ENCODE measurements around the gene GRM2. TPM values are rescaled to one million over a fixed set of nuclear protein-coding genes. Genes with fewer than 3 reads are reported as not detected.

Gene GRM2
- total and polyA plus RNA-seq, 10 of the 15 experiments (the other 5 are each of a cell fraction or from before 2014, with no cell fraction given) = 0.01 to 0.14 (median 0.06) TPM; not detected in 5

GRCh38 chr3:51750878-51751277 lies 44.0 kb downstream of the GRM2 start:
- H3K9me3 ChIP-seq (replicated peaks; ENCODE audit: control insufficient read depth, insufficient read depth, low read length) = no peaks in the 10 kb centered on the region
- in situ Hi-C loops (cut with MboI) (no loop called here), intact Hi-C loops (cut with micrococcal nuclease; ENCODE audit: unreplicated experiment) (no loop called here)
- 100% methylated on average over 1 of the region's 1 CpG for WGBS (ENCODE audit: insufficient coverage, insufficient replicate concordance, low lambda C conversion rate, missing lambda C conversion rate)
- H3K27me3 ChIP-seq (replicated peaks in 1 of 2; ENCODE audit: control insufficient read depth in 2 of 2, insufficient read depth in 2 of 2, low read length in 1 of 2) = no peaks in the 10 kb centered on the region
- no peak overlapping the region for H3K9ac ChIP-seq (ENCODE audit: control insufficient read depth, insufficient read depth, low read length)
- no peak overlapping the region for H3K4me3 ChIP-seq
- no peaks in the 10 kb centered on the region for H3K36me3 ChIP-seq (ENCODE audit: control insufficient read depth in 2 of 2, insufficient read depth in 2 of 2, low read length in 1 of 2)
- DNase-seq (ENCODE audit: low read depth, low spot score) (no peak), ATAC-seq (no peak), FAIRE-seq (no peak)
- H3K79me2 ChIP-seq (ENCODE audit: control insufficient read depth, insufficient read depth, low read length) = no peaks in the 10 kb centered on the region
- ChIA-PET POLR2A (interaction anchor here (0.5 kb wide), 1 partner anchor 21 kb away, joined by 6 read pairs; no protein-coding TSS in a partner anchor), RAD21 (ENCODE audit: unreplicated experiment) (no interaction called here), CTCF (interaction anchor here (1.7 kb wide), 1 partner anchor 49 kb away, joined by 4 read pairs; no protein-coding TSS in a partner anchor), SMC1A (ENCODE audit: uncharacterized antibody, unreplicated experiment) (interaction anchor here (0.7 to 0.9 kb wide), 3 partner anchors 9 to 1539 kb away, joined by 3 to 4 read pairs (median 4); no protein-coding TSS in a partner anchor)
- no peak overlapping the region for H3K4me2 ChIP-seq (ENCODE audit: control insufficient read depth, insufficient read depth)
- H4K20me1 ChIP-seq (ENCODE audit: control insufficient read depth, insufficient read depth) = no peaks in the 10 kb centered on the region
- no peak overlapping the region for H3K27ac ChIP-seq (ENCODE audit: control insufficient read depth, insufficient read depth)
- no peaks in the 10 kb centered on the region for H3K4me1 ChIP-seq (ENCODE audit: control insufficient read depth, insufficient read depth, low read length)
- no TSS peak for BruUV-seq (replicated peaks)
- no peak overlapping the region for H2AFZ ChIP-seq (ENCODE audit: control insufficient read depth, low read depth, low read length)
- no peak for TF ChIP-seq ELK1 (IDR thresholded peaks at IDR 0.05; ENCODE audit: low read depth, low read length)
- TF ChIP-seq IRF5 (IDR thresholded peaks at IDR 0.05; ENCODE audit: borderline replicate concordance) = no peak
- no peak for TF ChIP-seq BHLHE40 (IDR thresholded peaks at IDR 0.05; ENCODE audit: borderline replicate concordance in 1 of 2, low read depth in 2 of 2, low read length in 1 of 2)
- TF ChIP-seq E4F1 (IDR thresholded peaks at IDR 0.05; ENCODE audit: borderline replicate concordance, partially characterized antibody) = no peak
- TF ChIP-seq SMARCA5 (IDR thresholded peaks at IDR 0.05) = no peak
- no peak for TF ChIP-seq SP1 (IDR thresholded peaks at IDR 0.05; ENCODE audit: low read depth, low read length)
- no peak for TF ChIP-seq KAT2A (conservative IDR thresholded peaks at IDR 0.05; ENCODE audit: control insufficient read depth, low read depth, low read length)
- TF ChIP-seq MTA3 (IDR thresholded peaks at IDR 0.05; ENCODE audit: borderline replicate concordance, low read length) = no peak
- no peak for TF ChIP-seq E2F4 (IDR thresholded peaks at IDR 0.05; ENCODE audit: low read depth, low read length)
- no peak for TF ChIP-seq ZZZ3 (IDR thresholded peaks at IDR 0.05; ENCODE audit: control insufficient read depth, insufficient read length, low read depth)
- TF ChIP-seq CBFB (IDR thresholded peaks at IDR 0.05; ENCODE audit: low read depth) = no peak
- no peak for TF ChIP-seq MEF2A (IDR thresholded peaks at IDR 0.05; ENCODE audit: insufficient read depth, low read depth, low read length)
- no peak for TF ChIP-seq CBX5 (IDR thresholded peaks at IDR 0.05; ENCODE audit: low read depth)
- no peak for TF ChIP-seq PKNOX1 (IDR thresholded peaks at IDR 0.05)
